H1 (cell line): ENCODE results near the gene ATE1. TPM values are rescaled to one million over a fixed set of nuclear protein-coding genes. Genes with fewer than 3 reads are reported as not detected.

Experiments used
- CTCF ChIA-PET: fragments of 300-600 bp; sonication (Branson Sonifier 250); formaldehyde crosslinking; loops from one replicate; lab custom pipeline; 2021; ENCODE audit not compliant: partially characterized antibody; lab: Charles Lee
- POLR2A ChIA-PET: fragments of 300-600 bp; sonication (Branson Sonifier 250); formaldehyde crosslinking; loops from one replicate; lab custom pipeline; 2021; ENCODE audit warnings: inconsistent platforms; ENCODE audit not compliant: partially characterized antibody; lab: Charles Lee
- DNase-seq, 2 experiments: peaks; one replicate each; pipeline versions ENCODE4 v3.0.0 to v3.0.0-alpha.2; 2010 to 2022; ENCODE audit warnings: low spot score in 2 of 2, low read depth in 1 of 2, mixed read lengths in 1 of 2
- FAIRE-seq: peaks from 2 replicates; lab custom pipeline; 2011; peaks lifted over from hg19 to GRCh38; lab: Jason Lieb, UNC
- H2AFZ ChIP-seq: 2 replicates; pipeline ENCODE4 v1.8.1; 2012; ENCODE audit warnings: low read length, inconsistent platforms
- H2AK5ac ChIP-seq: 2 replicates; pipeline ENCODE4 v1.6.1; 2013; ENCODE audit warnings: low read depth, low read length
- H2BK120ac ChIP-seq: replicated peaks from 2 replicates; pipeline ENCODE3; 2013; ENCODE audit warnings: low read depth, low read length, inconsistent platforms
- H2BK12ac ChIP-seq: 2 replicates; pipeline ENCODE4 v1.6.1; 2013; ENCODE audit warnings: low read depth, low read length
- H2BK15ac ChIP-seq: 2 replicates; pipeline ENCODE4 v1.6.1; 2013; ENCODE audit warnings: low read length
- H2BK20ac ChIP-seq: 2 replicates; pipeline ENCODE4 v1.6.1; 2013; ENCODE audit warnings: low read length
- H2BK5ac ChIP-seq: 2 replicates; pipeline ENCODE4 v1.6.1; 2013; ENCODE audit warnings: low read depth, low read length
- H3K14ac ChIP-seq: 2 replicates; pipeline ENCODE4 v1.6.1; 2013; ENCODE audit warnings: inconsistent platforms; ENCODE audit not compliant: insufficient read length
- H3K18ac ChIP-seq: 2 replicates; pipeline ENCODE4 v1.6.1; 2013; ENCODE audit warnings: low read length; ENCODE audit errors: extremely low read depth
- H3K23ac ChIP-seq: 2 replicates; pipeline ENCODE4 v1.6.1; 2013; ENCODE audit warnings: inconsistent platforms; ENCODE audit not compliant: insufficient read length
- H3K23me2 ChIP-seq: 2 replicates; pipeline ENCODE4 v1.6.1; 2013; ENCODE audit warnings: low read depth, low read length
- H3K27ac ChIP-seq: 2 replicates; pipeline ENCODE4 v1.6.1; 2011; ENCODE audit warnings: low read depth, low read length, inconsistent platforms
- H3K27me3 ChIP-seq, 4 experiments: replicated peaks in 1 of 4; 1 replicate in 1 of 4; 2 replicates in 3 of 4; pipeline versions ENCODE4 v1.6.1 to v1.8.1; 2011 to 2013; ENCODE audit warnings: low read length in 3 of 4, mild to moderate bottlenecking in 3 of 4, inconsistent platforms in 2 of 4, mixed read lengths in 2 of 4, moderate library complexity in 1 of 4; ENCODE audit not compliant: control insufficient read depth in 3 of 4, insufficient read depth in 3 of 4; ENCODE audit errors: extremely low read depth in 1 of 4
- H3K36me3 ChIP-seq, 4 experiments: 2 replicates each; pipeline versions ENCODE4 v1.6.1 to v1.8.1; 2011 to 2013; ENCODE audit warnings: mild to moderate bottlenecking in 4 of 4, low read length in 3 of 4, moderate library complexity in 2 of 4, control low read depth in 1 of 4, inconsistent platforms in 1 of 4; ENCODE audit not compliant: insufficient read depth in 4 of 4, control insufficient read depth in 2 of 4
- H3K4ac ChIP-seq: replicated peaks from 2 replicates; pipeline ENCODE3; 2013; ENCODE audit warnings: low read length, low read depth, mixed read lengths, inconsistent platforms; ENCODE audit not compliant: insufficient read length
- H3K4me1 ChIP-seq, 4 experiments: replicated peaks in 1 of 4; 1 replicate in 1 of 4; 2 replicates in 3 of 4; pipeline versions ENCODE4 v1.6.1 to v1.8.1; 2011 to 2013; ENCODE audit warnings: low read length in 3 of 4, inconsistent platforms in 2 of 4, mixed read lengths in 1 of 4; ENCODE audit not compliant: insufficient read depth in 4 of 4, control insufficient read depth in 3 of 4
- H3K4me2 ChIP-seq, 2 experiments: 2 replicates each; pipeline versions ENCODE4 v1.6.1 to v1.8.1; 2011 to 2013; ENCODE audit warnings: low read depth in 2 of 2, low read length in 2 of 2, control low read depth in 1 of 2, inconsistent platforms in 1 of 2, mild to moderate bottlenecking in 1 of 2; ENCODE audit not compliant: insufficient read depth in 1 of 2
- H3K4me3 ChIP-seq, 4 experiments: fragments of 200-600, 300-600 bp in 1 of 4; sonication (generic), shearing (Covaris generic), sonication (Bioruptor Twin) in 1 of 4; 2 replicates each; pipeline versions ENCODE4 v1.5.1 to v1.8.1; 2011 to 2016; ENCODE audit warnings: low read length in 4 of 4, low read depth in 3 of 4, control low read depth in 2 of 4, inconsistent platforms in 2 of 4, mild to moderate bottlenecking in 2 of 4, mixed read lengths in 1 of 4, moderate library complexity in 1 of 4; ENCODE audit not compliant: insufficient read depth in 2 of 4; ENCODE audit errors: extremely low read depth in 1 of 4
- H3K56ac ChIP-seq: replicated peaks from 2 replicates; pipeline ENCODE3; 2013; ENCODE audit warnings: low read depth, mild to moderate bottlenecking, mixed read lengths, low read length, inconsistent platforms; ENCODE audit not compliant: insufficient read length
- H3K79me1 ChIP-seq: 2 replicates; pipeline ENCODE4 v1.6.1; 2013; ENCODE audit warnings: low read depth, low read length, control low read depth
- H3K79me2 ChIP-seq, 2 experiments: 2 replicates each; pipeline versions ENCODE4 v1.6.1 to v1.8.1; 2012 to 2013; ENCODE audit warnings: low read length in 2 of 2, mild to moderate bottlenecking in 2 of 2, inconsistent platforms in 1 of 2; ENCODE audit not compliant: insufficient read depth in 2 of 2, control insufficient read depth in 1 of 2
- H3K9ac ChIP-seq, 4 experiments: replicated peaks in 1 of 4; 1 replicate in 1 of 4; 2 replicates in 3 of 4; pipeline versions ENCODE4 v1.6.1 to v1.8.1; 2011 to 2013; ENCODE audit warnings: low read depth in 3 of 4, low read length in 3 of 4, control low read depth in 2 of 4, mild to moderate bottlenecking in 2 of 4, moderate library complexity in 2 of 4, inconsistent platforms in 1 of 4; ENCODE audit errors: extremely low read depth in 1 of 4
- H3K9me3 ChIP-seq, 2 experiments: 2 replicates each; pipeline versions ENCODE4 v1.6.1 to v1.8.1; 2012 to 2013; ENCODE audit warnings: mild to moderate bottlenecking in 2 of 2, moderate library complexity in 2 of 2, control low read depth in 1 of 2, inconsistent platforms in 1 of 2, low read depth in 1 of 2, low read length in 1 of 2, mixed read lengths in 1 of 2; ENCODE audit not compliant: insufficient read depth in 2 of 2
- H4K20me1 ChIP-seq, 2 experiments: replicated peaks in 1 of 2; 2 replicates each; pipeline versions ENCODE3 to v1.8.1; 2011 to 2013; ENCODE audit warnings: inconsistent platforms in 2 of 2, low read length in 2 of 2, mild to moderate bottlenecking in 1 of 2; ENCODE audit not compliant: insufficient read depth in 2 of 2, control insufficient read depth in 1 of 2
- H4K5ac ChIP-seq: 2 replicates; pipeline ENCODE4 v1.6.1; 2013; ENCODE audit warnings: low read length, low read depth, mixed read lengths, inconsistent platforms; ENCODE audit not compliant: insufficient read length
- H4K8ac ChIP-seq: 2 replicates; pipeline ENCODE4 v1.8.0; 2013; ENCODE audit warnings: mild to moderate bottlenecking, moderate library complexity, low read length, inconsistent platforms; ENCODE audit not compliant: insufficient read depth; ENCODE audit errors: extremely low read depth
- H4K91ac ChIP-seq: replicated peaks from 2 replicates; pipeline ENCODE3; 2013; ENCODE audit warnings: low read length, mixed read lengths, inconsistent platforms; ENCODE audit not compliant: insufficient read length
- KDM1A ChIP-seq: fragments of 200-600, 300-600 bp; sonication (generic); IDR thresholded peaks from 2 replicates; pipeline ENCODE4 v1.7.1; 2016; ENCODE audit warnings: mild to moderate bottlenecking, low read length, borderline replicate concordance
- WGBS, 2 experiments: shearing (Covaris generic) in 1 of 2; methylation state at CpG; one replicate each; pipeline versions ENCODE4 v1.1.6 to v1.1.7; 2013 to 2015; ENCODE audit warnings: low lambda C conversion rate in 2 of 2, mixed read lengths in 2 of 2, inconsistent platforms in 1 of 2, low coverage in 1 of 2, missing lambda C conversion rate in 1 of 2; ENCODE audit not compliant: insufficient replicate concordance in 2 of 2, insufficient coverage in 1 of 2, insufficient read length in 1 of 2; ENCODE audit errors: extremely low coverage in 1 of 2, missing lambda C conversion rate in 1 of 2; 5-methylcytosine and 5-hydroxymethylcytosine counted together
- polyA plus RNA-seq, 7 experiments: library from polyadenylated mRNA; depleted of rRNA in 3 of 7; stranded (reverse) in 5 of 7; unstranded in 2 of 7; fragments of >200 nt in 5 of 7; fragments of 200-250 nt in 2 of 7; gene quantifications; 1 replicate in 5 of 7; 2 replicates in 1 of 7; 4 replicates in 1 of 7; pipeline versions ENCODE4 v1.2.1 to v1.2.3, GENCODE V29; 2011 to 2013; ENCODE audit warnings: missing spikeins in 2 of 7, mixed read lengths in 2 of 7
- total RNA-seq: library from RNA; stranded (reverse); fragmentation: NEBNext Ultra II Directional; extraction: Animal tissue kit (Norgen Biotek cat#: 25700); gene quantifications from 2 replicates; pipeline ENCODE4 v1.2.1, GENCODE V29; 2021

ATE1 gene
- total and polyA plus RNA-seq, 2 of the 8 experiments (the other 6 are each of a cell fraction or from before 2014, with no cell fraction given), result 8.8 to 26.9 TPM

DNA sequence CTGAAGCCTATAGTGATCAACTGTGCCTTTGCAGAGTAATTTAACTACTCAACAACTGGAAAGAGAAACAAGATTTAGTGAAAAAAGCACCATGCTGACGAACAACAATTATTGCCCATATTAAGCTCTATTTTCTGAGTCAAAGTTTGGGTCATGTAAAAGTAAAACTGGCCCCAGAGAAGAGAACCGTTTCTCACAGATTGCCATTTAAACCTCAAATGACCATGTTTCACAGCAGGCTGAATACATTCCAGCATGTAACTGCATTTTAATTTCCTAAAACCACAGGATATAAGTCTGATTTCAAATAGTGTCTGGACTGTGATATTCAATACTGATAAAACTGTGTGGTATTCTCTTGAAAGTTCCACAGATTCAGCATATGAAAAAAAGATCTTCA, 140.7 kb downstream of the ATE1 start:
- Histone ChIP-seq H3K9ac (no peak overlapping the region), H2AFZ (no peak overlapping the region), H3K27ac (no peak overlapping the region), H3K4me2 (no peak overlapping the region), H2BK120ac (no peak overlapping the region), H4K91ac (no peak overlapping the region), H4K5ac (no peak overlapping the region), H2BK15ac (no peak overlapping the region), H3K36me3 (no peaks in the 10 kb centered on the region), H3K4me3 (no peak overlapping the region), H3K23ac (no peak overlapping the region), H3K23me2 (no peaks in the 10 kb centered on the region), H3K9me3 (no peaks in the 10 kb centered on the region), H3K79me2 (no peaks in the 10 kb centered on the region), H3K4ac (no peak overlapping the region), H3K79me1 (no peaks in the 10 kb centered on the region), H4K8ac (no peak overlapping the region), H3K4me1 (no peaks in the 10 kb centered on the region), H2BK20ac (no peak overlapping the region), H2AK5ac (no peak overlapping the region), H3K27me3 (no peaks in the 10 kb centered on the region), H2BK12ac (no peak overlapping the region), H3K18ac (no peak overlapping the region), H3K56ac (no peak overlapping the region), H4K20me1 (no peaks in the 10 kb centered on the region), H2BK5ac (no peak overlapping the region), H3K14ac (no peak overlapping the region)
- POLR2A ChIA-PET, result no interaction called here
- DNase-seq (no peak), FAIRE-seq (no peak)
- WGBS, 2 experiments, result 91% methylated on average over 2 of the region's 2 CpGs; no CpG with 5 or more reads in 1 of the 2 experiments
- CTCF ChIA-PET, result no interaction called here
- TF ChIP-seq KDM1A, result no peak
